Omental fat pad (tissue), 4 donors: ENCODE data around the gene STON2. TPM values are rescaled to one million over a fixed set of nuclear protein-coding genes. Genes with fewer than 3 reads are reported as not detected.

Experiments used
- ATAC-seq: fragments of 150-250 bp; one replicate; pipeline ENCODE4 v1.9.1; 2016; ENCODE audit warnings: mild to moderate bottlenecking, moderate library complexity; ENCODE audit not compliant: low FRiP score
- DNase-seq: peaks from one replicate; pipeline ENCODE4 v3.0.0-alpha.2; 2019; ENCODE audit warnings: low spot score
- total RNA-seq, 4 donors: library from RNA; depleted of rRNA; stranded (reverse); fragments of >200 nt; gene quantifications; one replicate each; pipeline ENCODE4 v1.1.0, GENCODE V29; 2016
- TF ChIP-seq, protein P1 (sequence below), 3 donors: fragments of 450-650 bp; IDR thresholded peaks; one replicate each; pipeline ENCODE4 v1.5.1; 2016 to 2017; ENCODE audit warnings: antibody characterized with exemption in 3 of 3, mild to moderate bottlenecking in 3 of 3, moderate library complexity in 2 of 3

The STON2 gene
- total RNA-seq, 4 donors from 2014 or later = 8.0 to 31.4 (median 18.6) TPM

DNA sequence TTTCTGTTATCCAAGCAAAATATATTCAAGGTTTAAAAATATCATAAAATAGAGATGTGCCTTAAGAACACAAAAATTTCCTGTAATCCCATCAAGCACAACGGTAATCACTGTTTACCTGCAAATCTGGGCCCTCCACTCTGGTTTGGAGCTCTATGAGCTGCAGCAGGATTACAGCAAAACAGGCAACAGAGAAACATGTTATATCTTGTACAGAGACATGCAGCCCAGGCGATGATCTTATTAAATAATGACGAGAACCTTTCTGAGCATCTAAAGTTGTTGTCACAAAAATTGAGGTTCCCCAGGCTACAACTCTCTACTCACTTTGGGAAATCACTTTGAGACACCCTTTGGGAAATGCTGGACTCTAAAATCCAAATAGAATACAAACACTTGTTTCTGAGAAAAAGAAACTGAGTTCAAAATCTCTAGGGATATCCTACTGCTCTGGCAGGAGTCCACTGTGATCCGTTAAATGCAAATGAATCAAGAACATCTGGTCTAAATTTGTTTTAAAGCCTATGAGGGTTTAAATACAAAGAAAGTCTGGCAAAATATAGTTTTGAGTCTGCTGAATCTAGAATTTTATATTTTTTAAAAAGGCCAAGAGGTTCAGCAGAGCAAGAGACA, 36.3 kb downstream of the STON2 start:
- DNase-seq (no peak), ATAC-seq (no peak)
- TF ChIP-seq, protein P1, sequence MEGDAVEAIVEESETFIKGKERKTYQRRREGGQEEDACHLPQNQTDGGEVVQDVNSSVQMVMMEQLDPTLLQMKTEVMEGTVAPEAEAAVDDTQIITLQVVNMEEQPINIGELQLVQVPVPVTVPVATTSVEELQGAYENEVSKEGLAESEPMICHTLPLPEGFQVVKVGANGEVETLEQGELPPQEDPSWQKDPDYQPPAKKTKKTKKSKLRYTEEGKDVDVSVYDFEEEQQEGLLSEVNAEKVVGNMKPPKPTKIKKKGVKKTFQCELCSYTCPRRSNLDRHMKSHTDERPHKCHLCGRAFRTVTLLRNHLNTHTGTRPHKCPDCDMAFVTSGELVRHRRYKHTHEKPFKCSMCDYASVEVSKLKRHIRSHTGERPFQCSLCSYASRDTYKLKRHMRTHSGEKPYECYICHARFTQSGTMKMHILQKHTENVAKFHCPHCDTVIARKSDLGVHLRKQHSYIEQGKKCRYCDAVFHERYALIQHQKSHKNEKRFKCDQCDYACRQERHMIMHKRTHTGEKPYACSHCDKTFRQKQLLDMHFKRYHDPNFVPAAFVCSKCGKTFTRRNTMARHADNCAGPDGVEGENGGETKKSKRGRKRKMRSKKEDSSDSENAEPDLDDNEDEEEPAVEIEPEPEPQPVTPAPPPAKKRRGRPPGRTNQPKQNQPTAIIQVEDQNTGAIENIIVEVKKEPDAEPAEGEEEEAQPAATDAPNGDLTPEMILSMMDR (IDR thresholded peaks at IDR 0.05) = no peak

DNA sequence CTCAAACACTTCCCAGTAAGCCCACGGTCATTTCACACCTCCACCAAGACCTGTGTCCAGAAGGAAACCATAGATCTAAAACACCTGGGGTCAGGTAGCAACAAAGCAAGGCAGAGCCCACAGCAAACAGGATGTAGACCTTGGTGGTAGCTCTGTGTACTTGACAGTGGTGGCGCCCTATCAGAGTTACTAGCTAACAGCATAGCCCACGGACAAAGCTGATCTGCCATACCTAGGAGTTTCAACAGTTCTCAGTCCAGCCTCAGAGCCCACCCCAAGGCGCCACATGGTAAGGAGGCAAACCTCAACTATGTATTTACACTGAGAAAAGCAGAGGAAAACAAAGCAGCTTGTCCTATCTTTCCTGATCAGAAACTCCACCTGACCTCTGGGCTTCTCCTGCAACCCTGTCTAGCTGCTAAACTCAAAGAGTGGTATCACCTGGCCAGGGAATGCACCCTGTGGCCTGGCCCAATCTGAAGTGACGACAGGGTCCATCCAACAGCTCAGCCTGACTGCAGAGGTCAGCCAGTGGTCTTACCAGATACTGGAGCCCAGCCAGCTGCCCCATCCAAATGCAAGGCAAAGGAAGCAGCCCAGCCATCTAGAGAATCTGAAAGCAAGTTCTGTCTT, 46.3 kb downstream of the STON2 start:
- TF ChIP-seq, protein P1 (IDR thresholded peaks at IDR 0.05) = no peak
- no peak for DNase-seq

DNA sequence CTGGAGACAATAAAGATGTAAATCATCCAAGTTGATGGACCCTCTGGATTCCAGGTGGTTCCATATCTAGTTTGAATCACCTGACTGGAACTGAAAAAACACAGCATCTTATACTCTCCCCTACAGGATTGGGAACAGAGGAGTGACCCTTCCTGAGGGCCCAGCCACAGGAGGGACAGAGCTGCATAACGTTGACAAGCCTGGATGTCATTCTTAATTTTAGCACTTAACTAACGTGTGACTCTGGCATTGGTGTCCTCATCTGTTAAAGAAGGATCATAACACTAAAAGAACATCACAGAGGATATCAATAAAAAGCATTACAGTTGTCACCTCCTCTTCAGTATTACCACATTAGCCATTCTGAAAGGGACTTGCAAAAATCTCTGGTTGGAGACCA, 47.7 kb downstream of the STON2 start:
- ATAC-seq = no peak
- TF ChIP-seq, protein P1 (IDR thresholded peaks at IDR 0.05) = no peak
- no peak for DNase-seq

More for the DNA sequence above, 46.3 kb downstream of the STON2 start:
- ATAC-seq = no peak

DNA sequence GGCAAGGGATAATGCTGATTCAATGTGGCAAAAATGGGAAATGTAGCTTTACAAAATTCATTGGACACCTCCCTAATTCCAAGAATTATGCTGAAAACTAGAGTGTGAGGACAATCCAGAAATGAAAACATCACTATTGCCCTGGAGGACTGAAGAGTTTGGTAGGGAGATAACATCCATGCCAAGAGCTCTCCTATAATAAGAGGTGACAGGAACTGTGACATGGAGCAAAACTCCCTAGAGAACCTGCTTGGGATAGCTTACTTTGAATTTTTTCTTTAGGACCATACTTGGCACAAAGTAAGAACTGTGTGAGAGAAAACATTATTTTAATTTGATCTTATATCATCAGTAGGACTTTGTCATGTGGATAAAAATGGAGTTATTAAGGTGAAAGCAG, 48.9 kb downstream of the STON2 start:
- TF ChIP-seq, protein P1 (IDR thresholded peaks at IDR 0.05) = no peak
- ATAC-seq (no peak), DNase-seq (no peak)

GRCh38 chr14:81350344-81351130, 49.6 kb downstream of the STON2 start:
- TF ChIP-seq, protein P1 (IDR thresholded peaks at IDR 0.05) = no peak
- ATAC-seq = peak; percentile 75
- DNase-seq = no peak

GRCh38 chr14:81348061-81348460, 52.1 kb downstream of the STON2 start:
- ATAC-seq (no peak), DNase-seq (no peak)
- TF ChIP-seq, protein P1 (IDR thresholded peaks at IDR 0.05) = no peak
